Lung (tissue), 12 donors: ENCODE data around the gene MT1B. TPM values are rescaled to one million over a fixed set of nuclear protein-coding genes. Genes with fewer than 3 reads are reported as not detected.
"Not testable (repeated sequence)": the region's sequence is repeated elsewhere in the genome, so short reads cannot be mapped to it uniquely, and the experiment has no call there.

ENCODE experiments used
- ATAC-seq: fragments of 200-7000 bp; cut with Tn5 transposase; one replicate; pipeline ENCODE4 v1.9.1; 2020; ENCODE audit warnings: moderate number of reproducible peaks; ENCODE audit not compliant: insufficient read depth, low FRiP score
- DNase-seq, 3 donors: peaks; one replicate each; pipeline ENCODE4 v3.0.0-alpha.2; 2013 to 2017
- H3K27ac ChIP-seq, 2 donors: one replicate each; pipeline ENCODE4 v1.5.1; 2013; ENCODE audit warnings: mild to moderate bottlenecking in 2 of 2, moderate library complexity in 2 of 2, control low read depth in 1 of 2, inconsistent platforms in 1 of 2, low read depth in 1 of 2, low read length in 1 of 2
- H3K27me3 ChIP-seq, 3 donors: one replicate each; pipeline ENCODE4 v1.5.1; 2013; ENCODE audit warnings: low read length in 2 of 3; ENCODE audit not compliant: control insufficient read depth in 3 of 3, insufficient read depth in 3 of 3
- H3K36me3 ChIP-seq, 4 donors: one replicate each; pipeline ENCODE4 v1.5.1; 2013; ENCODE audit warnings: low read length in 4 of 4, mild to moderate bottlenecking in 1 of 4, moderate library complexity in 1 of 4; ENCODE audit not compliant: control insufficient read depth in 4 of 4, insufficient read depth in 4 of 4
- H3K4me1 ChIP-seq, 5 donors: one replicate each; pipeline ENCODE4 v1.5.1; 2013; ENCODE audit warnings: low read length in 5 of 5, mild to moderate bottlenecking in 2 of 5, moderate library complexity in 1 of 5; ENCODE audit not compliant: control insufficient read depth in 5 of 5, insufficient read depth in 5 of 5
- H3K4me3 ChIP-seq: one replicate; pipeline ENCODE4 v1.5.1; 2013; ENCODE audit warnings: mild to moderate bottlenecking, control low read depth, moderate library complexity
- H3K9ac ChIP-seq, 2 donors: one replicate each; pipeline ENCODE4 v1.5.1; 2013; ENCODE audit warnings: low read length in 2 of 2, control low read depth in 1 of 2; ENCODE audit not compliant: insufficient read depth in 1 of 2
- H3K9me3 ChIP-seq, 4 donors: one replicate each; pipeline ENCODE4 v1.5.1; 2013; ENCODE audit warnings: low read length in 3 of 4, mild to moderate bottlenecking in 1 of 4, moderate library complexity in 1 of 4; ENCODE audit not compliant: control insufficient read depth in 4 of 4, insufficient read depth in 3 of 4
- WGBS, 2 donors: extraction: QIAGEN DNeasy Blood & Tissue Kit; methylation state at CpG; one replicate each; pipeline ENCODE4 v1.1.7; 2013; 5-methylcytosine and 5-hydroxymethylcytosine counted together
- polyA plus RNA-seq, 2 donors: library from polyadenylated mRNA; stranded (reverse); fragments of 200-250 nt; gene quantifications; one replicate each; pipeline ENCODE4 v1.2.1, GENCODE V29; 2013
- total RNA-seq, 2 donors: library from RNA; depleted of rRNA in 1 of 2; stranded (reverse); fragments of >200 nt in 1 of 2; gene quantifications; one replicate each; pipeline ENCODE4 v1.2.1, GENCODE V29; 2014 to 2021
- TF ChIP-seq, protein P1 (sequence below): IDR thresholded peaks from 2 replicates; pipeline ENCODE4 v1.5.1; 2012; ENCODE audit warnings: mild to moderate bottlenecking; ENCODE audit errors: control extremely low read depth, extremely low read depth
- donor health status: control.
- donor health status: control.
- donor health status: Bipolar disorder and iron deficiency.
- donor health status: healthy.
- donor health status: DM: yes; HTN: yes; CAD: no.

MT1B gene
- total and polyA plus RNA-seq, 4 donors: not detected

DNA sequence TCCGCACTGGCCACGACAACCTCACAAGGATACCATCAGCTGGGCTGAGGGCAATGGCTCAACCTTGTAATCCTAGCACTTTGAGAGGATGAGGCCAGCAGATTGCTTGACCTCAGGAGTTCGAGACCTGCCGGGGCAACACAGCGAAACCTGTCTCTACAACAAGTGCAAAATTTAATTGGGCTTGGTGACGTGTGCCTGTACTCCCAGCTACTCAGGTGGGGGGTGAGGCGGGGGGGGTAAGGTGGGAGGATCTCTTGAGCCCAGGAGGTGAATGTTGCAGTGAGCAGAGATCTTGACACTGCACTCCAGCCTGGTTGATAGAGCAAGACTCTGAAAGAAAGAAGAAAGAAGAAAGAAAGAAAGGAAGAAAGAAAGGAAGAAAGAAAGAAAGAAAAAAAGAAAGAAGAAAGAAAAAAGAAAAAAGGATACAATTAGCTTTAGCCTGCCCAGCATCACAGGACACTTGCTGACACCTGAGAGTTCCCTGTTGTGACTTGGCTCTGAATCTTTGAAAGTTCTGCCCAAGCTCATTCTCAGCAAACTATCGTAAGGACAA lies 31.3 kb upstream of the MT1B start:
- ATAC-seq (no peak), DNase-seq (no peak)
- H3K4me1 ChIP-seq: peaks cover 0 to 18% (median 7%) of the 10 kb centered on the region in 5 donors
- peaks cover 0 to 45% (median 12%) of the 10 kb centered on the region in 3 donors for H3K27me3 ChIP-seq
- no peaks in the 10 kb centered on the region for H3K36me3 ChIP-seq
- no peak overlapping the region for H3K27ac ChIP-seq
- peaks cover 0 to 2% (median 0%) of the 10 kb centered on the region in 4 donors for H3K9me3 ChIP-seq
- TF ChIP-seq, protein P1, sequence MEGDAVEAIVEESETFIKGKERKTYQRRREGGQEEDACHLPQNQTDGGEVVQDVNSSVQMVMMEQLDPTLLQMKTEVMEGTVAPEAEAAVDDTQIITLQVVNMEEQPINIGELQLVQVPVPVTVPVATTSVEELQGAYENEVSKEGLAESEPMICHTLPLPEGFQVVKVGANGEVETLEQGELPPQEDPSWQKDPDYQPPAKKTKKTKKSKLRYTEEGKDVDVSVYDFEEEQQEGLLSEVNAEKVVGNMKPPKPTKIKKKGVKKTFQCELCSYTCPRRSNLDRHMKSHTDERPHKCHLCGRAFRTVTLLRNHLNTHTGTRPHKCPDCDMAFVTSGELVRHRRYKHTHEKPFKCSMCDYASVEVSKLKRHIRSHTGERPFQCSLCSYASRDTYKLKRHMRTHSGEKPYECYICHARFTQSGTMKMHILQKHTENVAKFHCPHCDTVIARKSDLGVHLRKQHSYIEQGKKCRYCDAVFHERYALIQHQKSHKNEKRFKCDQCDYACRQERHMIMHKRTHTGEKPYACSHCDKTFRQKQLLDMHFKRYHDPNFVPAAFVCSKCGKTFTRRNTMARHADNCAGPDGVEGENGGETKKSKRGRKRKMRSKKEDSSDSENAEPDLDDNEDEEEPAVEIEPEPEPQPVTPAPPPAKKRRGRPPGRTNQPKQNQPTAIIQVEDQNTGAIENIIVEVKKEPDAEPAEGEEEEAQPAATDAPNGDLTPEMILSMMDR: no peak
- 78 to 90% methylated on average over 8 of the region's 8 CpGs for WGBS, 2 donors
- no peak overlapping the region for H3K4me3 ChIP-seq
- no peak overlapping the region for H3K9ac ChIP-seq

DNA sequence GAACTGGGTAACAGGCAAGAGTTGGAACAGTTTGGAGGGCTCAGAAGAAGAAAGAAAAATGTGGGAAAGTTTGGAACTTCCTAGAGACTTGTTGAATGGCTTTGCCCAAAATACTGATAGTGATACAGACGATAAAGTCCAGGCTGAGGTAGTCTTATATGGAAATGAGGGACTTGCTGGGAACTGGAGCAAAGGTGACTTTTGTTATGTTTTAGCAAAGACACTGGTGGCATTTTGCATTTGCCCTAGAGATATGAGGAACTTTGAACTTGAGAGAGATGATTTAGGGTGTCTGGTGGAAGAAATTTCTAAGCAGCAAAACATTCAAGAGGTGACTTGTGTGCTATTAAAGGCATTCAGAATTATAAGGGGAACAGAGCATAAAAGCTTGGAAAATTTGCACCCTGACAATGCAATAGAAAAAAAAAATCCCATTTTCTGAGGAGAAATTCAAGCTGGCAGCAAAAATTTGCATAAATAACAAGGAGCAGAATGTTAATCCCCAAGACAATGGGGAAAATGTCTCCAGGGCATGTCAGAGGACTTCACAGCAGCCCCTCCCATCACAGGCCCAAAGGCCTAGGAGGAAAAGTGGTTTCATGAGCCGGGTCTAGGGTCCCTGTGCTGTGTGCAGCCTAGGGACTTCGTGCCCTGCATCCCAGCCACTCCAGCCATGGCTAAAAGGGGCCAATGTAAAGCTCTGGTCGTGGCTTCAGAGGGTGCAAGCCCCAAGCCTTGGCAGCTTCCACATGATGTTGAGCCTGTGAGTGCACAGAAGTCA lies 29.8 kb upstream of the MT1B start:
- H3K27me3 ChIP-seq: peaks cover 0 to 43% (median 16%) of the 10 kb centered on the region in 3 donors
- H3K9ac ChIP-seq, DNase-seq, H3K36me3 ChIP-seq, H3K9me3 ChIP-seq, H3K4me3 ChIP-seq, ATAC-seq, H3K27ac ChIP-seq: not testable (repeated sequence)
- 83 to 94% methylated on average over 4 of the region's 4 CpGs for WGBS, 2 donors
- H3K4me1 ChIP-seq: peaks cover 0 to 25% (median 7%) of the 10 kb centered on the region in 5 donors

DNA sequence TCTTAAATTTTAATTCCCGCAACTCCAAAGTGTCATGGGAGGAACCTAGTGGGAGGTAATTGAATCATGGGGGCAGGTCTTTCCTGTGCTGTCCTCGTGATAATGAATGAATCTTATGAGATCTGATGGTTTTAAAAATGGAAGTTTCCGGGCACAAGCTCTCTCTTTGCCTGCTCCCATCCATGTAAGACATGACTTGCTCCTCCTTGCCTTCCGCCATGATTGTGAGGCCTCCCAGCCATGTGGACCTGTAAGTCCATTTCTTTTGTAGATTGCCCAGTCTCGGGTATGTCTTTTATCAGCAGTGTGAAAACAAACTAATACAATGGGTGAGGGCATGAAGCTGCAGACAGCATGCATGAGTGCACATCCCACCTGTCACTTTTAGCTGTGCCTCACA lies 28.5 kb upstream of the MT1B start:
- Histone ChIP-seq H3K4me1 (peaks cover 0 to 15% (median 0%) of the 10 kb centered on the region in 5 donors), H3K27me3 (peaks cover 0 to 34% (median 17%) of the 10 kb centered on the region in 3 donors)
- H3K9ac ChIP-seq, H3K36me3 ChIP-seq, H3K4me3 ChIP-seq, DNase-seq, ATAC-seq, H3K9me3 ChIP-seq, H3K27ac ChIP-seq: not testable (repeated sequence)
- WGBS, 2 donors: 91 to 96% methylated on average over 5 of the region's 5 CpGs

DNA sequence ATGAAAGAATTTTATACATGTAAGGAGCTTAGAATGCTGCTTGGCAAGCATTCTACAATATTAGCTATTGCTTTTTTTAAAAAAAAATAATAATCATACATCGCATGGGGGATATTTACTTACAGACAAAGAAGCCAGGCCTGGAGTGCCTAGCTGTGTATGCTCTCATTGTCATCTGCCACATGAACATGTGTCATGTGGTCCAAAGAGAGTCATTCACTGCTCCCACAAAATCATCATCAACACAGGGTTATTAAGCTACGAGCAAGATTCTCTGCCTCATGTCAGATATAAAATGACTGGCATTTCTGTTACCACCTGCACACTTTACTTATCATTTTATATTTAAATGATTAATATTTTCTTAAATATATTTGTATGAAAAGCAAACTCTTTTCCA lies 28.0 kb upstream of the MT1B start:
- WGBS, 2 donors: 96 to 98% methylated on average over 2 of the region's 2 CpGs
- Histone ChIP-seq H3K27me3 (peaks cover 0 to 31% (median 17%) of the 10 kb centered on the region in 3 donors), H3K27ac (no peak overlapping the region), H3K9ac (no peak overlapping the region), H3K9me3 (no peaks in the 10 kb centered on the region), H3K36me3 (no peaks in the 10 kb centered on the region), H3K4me3 (no peak overlapping the region), H3K4me1 (peaks cover 0 to 13% (median 0%) of the 10 kb centered on the region in 5 donors)
- TF ChIP-seq, protein P1: no peak
- ATAC-seq (no peak), DNase-seq (no peak)
